Mucosa of descending colon (tissue), 3 donors: Measurements from ENCODE around the gene SMURF1. TPM values are rescaled to one million over a fixed set of nuclear protein-coding genes. Genes with fewer than 3 reads are reported as not detected.
A peak's percentile ranks its signal among the peaks of the same experiment; 100 is the strongest.

ENCODE experiments used
- ATAC-seq: fragments of 200-7000 bp; cut with Tn5 transposase; one replicate; pipeline ENCODE4 v1.9.1; 2020; ENCODE audit warnings: mild to moderate bottlenecking, moderate library complexity
- DNase-seq, 3 donors: peaks; one replicate each; pipeline ENCODE4 v3.0.0-alpha.2; 2020
- H3K36me3 ChIP-seq: fragments of 200-600 bp; one replicate; pipeline ENCODE4 v1.8.0; 2021; ENCODE audit warnings: low read depth, mild to moderate bottlenecking
- H3K4me1 ChIP-seq: fragments of 200-600 bp; one replicate; pipeline ENCODE4 v1.8.0; 2021; ENCODE audit warnings: low read depth, mild to moderate bottlenecking
- H3K4me3 ChIP-seq: fragments of 200-600 bp; one replicate; pipeline ENCODE4 v1.8.0; 2021; ENCODE audit warnings: mild to moderate bottlenecking
- H3K9me3 ChIP-seq: fragments of 200-600 bp; one replicate; pipeline ENCODE4 v1.8.0; 2021; ENCODE audit warnings: mild to moderate bottlenecking
- CTCF ChIP-seq: fragments of 200-600 bp; IDR thresholded peaks from one replicate; pipeline ENCODE4 v1.8.0; 2022; ENCODE audit warnings: antibody characterized with exemption, mild to moderate bottlenecking
- intact Hi-C, 2 donors: fragments of 100-400 bp; cut with DNase I in 1 of 2; cut with micrococcal nuclease in 1 of 2; formaldehyde crosslinking; loops; one replicate each; pipeline versions ENCODE4 v1.11.0 to v1.11.1; 2022; cut with DNase I, micrococcal nuclease
- total RNA-seq, 3 donors: library from RNA; stranded (reverse); fragmentation: NEBNext Ultra II Directional in 2 of 3; extraction: Animal tissue kit (Norgen Biotek cat#: 25700) in 2 of 3; gene quantifications; one replicate each; pipeline versions ENCODE4 v1.2.1 to v1.2.4, GENCODE V29; 2021 to 2023
- donor health status: DM: no; HTN: no; CAD: no; lungs with moderate emphysema.
- donor health status: DM: no; HTN: no; CAD: no.
- donor health status: DM: no; HTN: yes; CAD: no.

SMURF1 gene
- total RNA-seq, 3 donors from 2014 or later: 28.4 to 36.0 (median 31.2) TPM

DNA sequence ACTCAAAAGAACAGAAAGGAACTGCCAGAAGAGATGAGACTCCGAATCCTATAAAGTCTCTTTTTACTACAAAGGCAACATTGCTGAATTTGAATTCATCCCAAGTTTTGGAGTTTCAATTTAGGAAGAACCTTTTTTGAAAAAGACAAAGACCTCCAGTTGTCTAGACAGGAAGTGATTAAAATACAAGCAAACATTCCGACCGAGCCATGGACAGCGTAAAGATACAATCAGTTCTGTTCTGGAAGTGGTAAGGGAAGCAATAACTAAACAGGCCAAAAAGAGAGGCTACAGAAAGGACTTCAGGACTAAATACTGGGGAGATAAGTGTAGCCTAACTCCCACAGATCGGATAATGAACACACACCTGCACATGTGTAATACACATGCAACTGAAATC, 101.0 kb downstream of the SMURF1 start:
- H3K9me3 ChIP-seq: no peaks in the 10 kb centered on the region
- intact Hi-C loops: loop anchor here (5.0 to 10.0 kb wide), 3 partner anchors 102 to 274 kb away; partner anchors contain the start of gene SMURF1 (in 1 of the 2)
- no peak for TF ChIP-seq CTCF

GRCh38 chr7:99041526-99041925, 102.4 kb downstream of the SMURF1 start:
- intact Hi-C loops: loop anchor here (5.0 to 10.0 kb wide), 3 partner anchors 103 to 276 kb away; partner anchors contain the start of gene SMURF1 (in 1 of the 2)
- DNase-seq: peak in 2 of 3 donors; percentile 60 to 71
- TF ChIP-seq CTCF: no peak
- peak; percentile 79 for ATAC-seq
- H3K4me1 ChIP-seq: peaks cover 15% of the 10 kb centered on the region
- H3K36me3 ChIP-seq: peaks cover 7% of the 10 kb centered on the region
- no peaks in the 10 kb centered on the region for H3K9me3 ChIP-seq
- no peak overlapping the region for H3K4me3 ChIP-seq

More for the DNA sequence above, 101.0 kb downstream of the SMURF1 start:
- peaks cover 15% of the 10 kb centered on the region for H3K4me1 ChIP-seq
- ATAC-seq (no peak), DNase-seq (no peak)
- no peak overlapping the region for H3K4me3 ChIP-seq
- peaks cover 7% of the 10 kb centered on the region for H3K36me3 ChIP-seq

GRCh38 chr7:99040104-99040958, 103.6 kb downstream of the SMURF1 start:
- intact Hi-C loops: loop anchor here (5.0 to 10.0 kb wide), 3 partner anchors 104 to 277 kb away; partner anchors contain the start of gene SMURF1 (in 1 of the 2)

DNA sequence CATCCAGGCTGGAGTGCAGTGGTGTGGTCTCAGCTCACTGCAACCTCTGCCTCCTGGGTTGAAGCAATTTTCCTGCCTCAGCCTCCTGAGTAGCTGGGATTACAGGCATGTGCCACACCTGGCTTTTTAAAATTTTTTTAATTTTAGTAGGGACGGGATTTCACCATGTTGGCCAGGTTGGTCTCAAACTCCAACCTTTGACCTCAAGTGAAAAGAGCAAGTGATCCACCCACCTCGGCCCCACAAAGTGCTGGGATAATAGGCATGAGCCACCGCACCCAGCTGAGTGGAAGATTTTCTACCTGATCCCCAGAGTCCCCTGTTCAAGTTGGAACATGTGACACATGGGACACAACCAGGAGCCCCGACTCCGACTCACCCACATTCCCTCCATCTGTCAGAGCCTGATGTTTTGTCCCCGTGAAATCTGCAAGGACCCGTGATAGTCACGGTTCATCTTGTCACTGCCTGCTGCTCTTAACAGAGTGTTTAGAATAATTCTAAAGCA, 104.5 kb downstream of the SMURF1 start:
- intact Hi-C loops: no loop called here
- ATAC-seq (no peak), DNase-seq (no peak)

More at GRCh38 chr7:99040104-99040958, 103.6 kb downstream of the SMURF1 start:
- no peak for TF ChIP-seq CTCF
- peaks cover 7% of the 10 kb centered on the region for H3K36me3 ChIP-seq
- peak; percentile 68 to 89 (median 72) for DNase-seq
- no peaks in the 10 kb centered on the region for H3K9me3 ChIP-seq
- ATAC-seq: peak; percentile 81
- H3K4me3 ChIP-seq: no peak overlapping the region
- peaks cover 15% of the 10 kb centered on the region for H3K4me1 ChIP-seq

More for the DNA sequence above, 104.5 kb downstream of the SMURF1 start:
- H3K36me3 ChIP-seq: peaks cover 7% of the 10 kb centered on the region
- no peak overlapping the region for H3K4me3 ChIP-seq
- H3K4me1 ChIP-seq: peaks cover 15% of the 10 kb centered on the region
- TF ChIP-seq CTCF: no peak
- H3K9me3 ChIP-seq: no peaks in the 10 kb centered on the region
